ENCODE data around the gene RCOR2.

Gene RCOR2

GRCh38 chr11:63893355-63893754, 23.6 kb downstream of the RCOR2 start:
- ATAC-seq (ENCODE audit: low read depth), result no peak
- Histone ChIP-seq H3K4me1 (ENCODE audit: insufficient read depth, poor library complexity, severe bottlenecking) (peaks cover 2% of the 10 kb centered on the region), H3K27me3 (ENCODE audit: insufficient read depth, poor library complexity, severe bottlenecking) (no peaks in the 10 kb centered on the region), H3K9me3 (ENCODE audit: severe bottlenecking) (no peaks in the 10 kb centered on the region), H3K4me3 (ENCODE audit: severe bottlenecking) (no peak overlapping the region), H3K36me3 (ENCODE audit: low read depth) (peaks cover 55% of the 10 kb centered on the region), H3K27ac (ENCODE audit: poor library complexity, severe bottlenecking) (no peak overlapping the region)
- no peak for DNase-seq (ENCODE audit: low spot score)
- TF ChIP-seq CTCF (IDR thresholded peaks at IDR 0.05; ENCODE audit: poor library complexity, severe bottlenecking), result no peak

GRCh38 chr11:63892228-63892627, 24.7 kb downstream of the RCOR2 start:
- Histone ChIP-seq H3K36me3 (ENCODE audit: low read depth) (peaks cover 44% of the 10 kb centered on the region), H3K9me3 (ENCODE audit: severe bottlenecking) (no peaks in the 10 kb centered on the region), H3K4me1 (ENCODE audit: insufficient read depth, poor library complexity, severe bottlenecking) (peaks cover 2% of the 10 kb centered on the region), H3K27me3 (ENCODE audit: insufficient read depth, poor library complexity, severe bottlenecking) (no peaks in the 10 kb centered on the region), H3K4me3 (ENCODE audit: severe bottlenecking) (no peak overlapping the region), H3K27ac (ENCODE audit: poor library complexity, severe bottlenecking) (no peak overlapping the region)
- no peak for TF ChIP-seq CTCF (IDR thresholded peaks at IDR 0.05; ENCODE audit: poor library complexity, severe bottlenecking)
- ATAC-seq (ENCODE audit: low read depth) (no peak), DNase-seq (ENCODE audit: low spot score) (no peak)

DNA sequence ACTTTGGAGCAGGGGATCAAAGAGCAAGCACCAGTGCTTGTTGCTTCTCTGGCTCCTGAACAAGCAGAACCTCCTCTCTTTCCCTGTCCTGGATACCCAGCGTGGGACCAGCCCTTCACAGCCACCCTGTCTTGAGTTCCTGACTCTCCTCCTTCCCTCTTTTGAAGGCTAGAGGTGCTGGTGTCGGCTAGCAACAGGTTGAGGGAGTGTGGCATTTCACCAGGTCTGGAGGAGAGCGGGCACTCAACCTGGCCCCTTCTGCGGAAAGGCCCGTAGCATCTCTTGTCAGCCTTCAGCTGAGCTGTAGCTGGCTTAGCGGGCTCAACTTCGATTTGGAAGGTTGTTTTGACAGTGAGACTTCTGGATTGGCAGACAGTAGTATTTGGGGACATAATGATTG, 26.6 kb downstream of the RCOR2 start:
- DNase-seq (ENCODE audit: low spot score), result no peak
- H3K27ac ChIP-seq (ENCODE audit: poor library complexity, severe bottlenecking), result no peak overlapping the region
- H3K4me1 ChIP-seq (ENCODE audit: insufficient read depth, poor library complexity, severe bottlenecking), result peaks cover 2% of the 10 kb centered on the region
- no peaks in the 10 kb centered on the region for H3K9me3 ChIP-seq (ENCODE audit: severe bottlenecking)
- H3K27me3 ChIP-seq (ENCODE audit: insufficient read depth, poor library complexity, severe bottlenecking), result no peaks in the 10 kb centered on the region
- ATAC-seq (ENCODE audit: low read depth), result no peak
- H3K4me3 ChIP-seq (ENCODE audit: severe bottlenecking), result no peak overlapping the region
- TF ChIP-seq CTCF (IDR thresholded peaks at IDR 0.05; ENCODE audit: poor library complexity, severe bottlenecking), result no peak
- H3K36me3 ChIP-seq (ENCODE audit: low read depth), result peaks cover 28% of the 10 kb centered on the region

DNA sequence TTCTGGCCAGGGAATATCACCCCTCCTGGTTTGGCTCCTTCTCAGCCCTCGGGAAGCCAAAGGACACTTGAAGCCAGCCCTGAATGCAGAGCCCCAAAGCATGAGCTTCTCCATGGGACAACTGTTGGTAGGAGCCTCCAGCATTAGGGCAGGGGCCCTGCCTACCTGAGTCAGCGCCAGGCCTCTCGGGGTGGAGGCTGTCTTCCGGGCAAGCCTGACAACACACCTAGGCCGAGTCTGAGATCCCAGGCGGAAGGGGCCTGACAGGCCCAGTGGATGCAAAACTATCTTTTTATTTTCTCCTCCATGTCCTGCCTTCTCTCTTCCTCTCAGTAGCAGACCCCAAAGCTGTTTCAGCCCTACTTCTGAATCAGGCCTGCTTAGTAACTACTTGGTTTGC, 27.6 kb downstream of the RCOR2 start:
- ATAC-seq (ENCODE audit: low read depth) (peak; percentile 73), DNase-seq (ENCODE audit: low spot score) (no peak)
- no peak for TF ChIP-seq CTCF (IDR thresholded peaks at IDR 0.05; ENCODE audit: poor library complexity, severe bottlenecking)
- Histone ChIP-seq H3K27ac (ENCODE audit: poor library complexity, severe bottlenecking) (peak overlapping the region; percentile 92), H3K27me3 (ENCODE audit: insufficient read depth, poor library complexity, severe bottlenecking) (no peaks in the 10 kb centered on the region), H3K4me3 (ENCODE audit: severe bottlenecking) (peak overlapping the region; percentile 31), H3K36me3 (ENCODE audit: low read depth) (peaks cover 22% of the 10 kb centered on the region), H3K9me3 (ENCODE audit: severe bottlenecking) (no peaks in the 10 kb centered on the region), H3K4me1 (ENCODE audit: insufficient read depth, poor library complexity, severe bottlenecking) (peaks cover 2% of the 10 kb centered on the region)

- Histone ChIP-seq H3K4me3 (ENCODE audit: severe bottlenecking) (peak overlapping the region; percentile 31), H3K36me3 (ENCODE audit: low read depth) (peaks cover 18% of the 10 kb centered on the region), H3K9me3 (ENCODE audit: severe bottlenecking) (no peaks in the 10 kb centered on the region), H3K4me1 (ENCODE audit: insufficient read depth, poor library complexity, severe bottlenecking) (peaks cover 2% of the 10 kb centered on the region), H3K27me3 (ENCODE audit: insufficient read depth, poor library complexity, severe bottlenecking) (no peaks in the 10 kb centered on the region), H3K27ac (ENCODE audit: poor library complexity, severe bottlenecking) (peak overlapping the region; percentile 92)
- DNase-seq (ENCODE audit: low spot score) (peak; percentile 82), ATAC-seq (ENCODE audit: low read depth) (peak; percentile 75)
- TF ChIP-seq CTCF (IDR thresholded peaks at IDR 0.05; ENCODE audit: poor library complexity, severe bottlenecking), result no peak
Measured at GRCh38 chr11:63888170-63889086, 28.5 kb downstream of the RCOR2 start.
